Small intestine (tissue), 7 donors: Measurements from ENCODE around the gene ASB2. TPM values are rescaled to one million over a fixed set of nuclear protein-coding genes. Genes with fewer than 3 reads are reported as not detected.

ENCODE experiments used
- DNase-seq, 2 donors: peaks; one replicate each; pipeline versions ENCODE4 v3.0.0 to v3.0.0-alpha.2; 2013
- FAIRE-seq: peaks from 2 replicates; lab custom pipeline; 2012; peaks lifted over from hg19 to GRCh38; lab: Jason Lieb, UNC
- H3K27ac ChIP-seq, 3 donors: one replicate each; pipeline ENCODE4 v1.5.1; 2013; ENCODE audit warnings: low read length in 2 of 3, mild to moderate bottlenecking in 2 of 3, control low read depth in 1 of 3, inconsistent platforms in 1 of 3, low read depth in 1 of 3, moderate library complexity in 1 of 3
- H3K27me3 ChIP-seq, 3 donors: one replicate each; pipeline ENCODE4 v1.6.1; 2013; ENCODE audit warnings: low read length in 3 of 3, inconsistent platforms in 1 of 3; ENCODE audit not compliant: control insufficient read depth in 3 of 3, insufficient read depth in 3 of 3
- H3K36me3 ChIP-seq, 3 donors: one replicate each; pipeline ENCODE4 v1.6.1; 2013; ENCODE audit warnings: low read length in 3 of 3, inconsistent platforms in 1 of 3, low read depth in 1 of 3, mild to moderate bottlenecking in 1 of 3, moderate library complexity in 1 of 3; ENCODE audit not compliant: control insufficient read depth in 3 of 3, insufficient read depth in 2 of 3
- H3K4me1 ChIP-seq, 3 donors: one replicate each; pipeline ENCODE4 v1.6.1; 2013; ENCODE audit warnings: low read length in 2 of 3, inconsistent platforms in 1 of 3, low read depth in 1 of 3, mild to moderate bottlenecking in 1 of 3, moderate library complexity in 1 of 3; ENCODE audit not compliant: control insufficient read depth in 3 of 3, insufficient read depth in 2 of 3
- H3K4me3 ChIP-seq, 3 donors: one replicate each; pipeline ENCODE4 v1.5.1; 2013; ENCODE audit warnings: low read length in 3 of 3, control low read depth in 1 of 3, inconsistent platforms in 1 of 3, low read depth in 1 of 3, mild to moderate bottlenecking in 1 of 3, moderate library complexity in 1 of 3
- H3K9me3 ChIP-seq, 2 donors: one replicate each; pipeline ENCODE4 v1.6.1; 2013; ENCODE audit warnings: low read depth in 1 of 2, low read length in 1 of 2; ENCODE audit not compliant: control insufficient read depth in 2 of 2, insufficient read depth in 1 of 2
- WGBS, 3 donors: extraction: QIAGEN DNeasy Blood & Tissue Kit; methylation state at CpG; one replicate each; pipeline ENCODE4 v1.1.7; 2013; 5-methylcytosine and 5-hydroxymethylcytosine counted together
- polyA plus RNA-seq, 4 donors: library from polyadenylated mRNA; stranded (reverse) in 3 of 4; unstranded in 1 of 4; fragments of 200-250 nt in 3 of 4; fragments of 120-200 nt in 1 of 4; gene quantifications; one replicate each; pipeline versions ENCODE4 v1.2.1 to v1.2.3, GENCODE V29; 2013
- donor health status: healthy with polysubstance abuse.
- donor health status: control.
- donor health status: control.
- donor health status: Bipolar disorder and iron deficiency.
- donor health status: healthy.

ASB2 gene
- polyA plus RNA-seq, 4 donors: 1.3 to 5.6 (median 4.2) TPM

GRCh38 chr14:93941293-93941910 lies 35.0 kb downstream of the ASB2 start:
- Histone ChIP-seq H3K4me1 (peaks cover 0 to 35% (median 0%) of the 10 kb centered on the region in 3 donors), H3K27me3 (peaks cover 0 to 21% (median 0%) of the 10 kb centered on the region in 3 donors), H3K27ac (no peak overlapping the region), H3K4me3 (no peak overlapping the region), H3K36me3 (peaks cover 0 to 6% (median 0%) of the 10 kb centered on the region in 3 donors), H3K9me3 (no peaks in the 10 kb centered on the region)
- DNase-seq (no peak), FAIRE-seq (no peak)
- WGBS, 3 donors: 71 to 79% (median 77%) methylated on average over 16 of the region's 16 CpGs

- Histone ChIP-seq H3K36me3 (peaks cover 0 to 6% (median 0%) of the 10 kb centered on the region in 3 donors), H3K27me3 (peaks cover 0 to 23% (median 0%) of the 10 kb centered on the region in 3 donors), H3K9me3 (no peaks in the 10 kb centered on the region), H3K4me3 (no peak overlapping the region), H3K27ac (no peak overlapping the region), H3K4me1 (peaks cover 0 to 26% (median 0%) of the 10 kb centered on the region in 3 donors)
- WGBS, 3 donors: 71 to 87% (median 85%) methylated on average over 6 of the region's 6 CpGs
- FAIRE-seq: no peak
- no peak for DNase-seq
These were observed 35.9 kb downstream of the ASB2 start for GRCh38 chr14:93940437-93940836.

GRCh38 chr14:93939304-93940229 lies 36.8 kb downstream of the ASB2 start:
- H3K4me3 ChIP-seq: peak overlapping the region in 1 of 3 donors; percentile 35
- H3K36me3 ChIP-seq: peaks cover 0 to 6% (median 0%) of the 10 kb centered on the region in 3 donors
- WGBS, 3 donors: 9 to 12% (median 9%) methylated on average over 70 to 84 of the region's 84 CpGs
- no peak for FAIRE-seq
- peaks cover 0 to 17% (median 0%) of the 10 kb centered on the region in 3 donors for H3K4me1 ChIP-seq
- DNase-seq: peak; percentile 51 to 92
- peaks cover 0 to 24% (median 0%) of the 10 kb centered on the region in 3 donors for H3K27me3 ChIP-seq
- peak overlapping the region in 1 of 3 donors; percentile 48 for H3K27ac ChIP-seq
- no peaks in the 10 kb centered on the region for H3K9me3 ChIP-seq

GRCh38 chr14:93938751-93939303 lies 37.5 kb downstream of the ASB2 start:
- Histone ChIP-seq H3K4me3 (no peak overlapping the region), H3K36me3 (peaks cover 0 to 6% (median under 1%) of the 10 kb centered on the region in 3 donors), H3K4me1 (peaks cover 0 to 16% (median 0%) of the 10 kb centered on the region in 3 donors), H3K27ac (no peak overlapping the region), H3K9me3 (no peaks in the 10 kb centered on the region), H3K27me3 (peaks cover 0 to 24% (median 0%) of the 10 kb centered on the region in 3 donors)
- no peak for DNase-seq
- WGBS, 3 donors: 38 to 47% (median 39%) methylated on average over 46 of the region's 46 CpGs
- no peak for FAIRE-seq

- no peaks in the 10 kb centered on the region for H3K9me3 ChIP-seq
- peaks cover 0 to 5% (median 5%) of the 10 kb centered on the region in 3 donors for H3K36me3 ChIP-seq
- FAIRE-seq (no peak), DNase-seq (no peak)
- H3K27me3 ChIP-seq: peaks cover 0 to 24% (median 0%) of the 10 kb centered on the region in 3 donors
- peaks cover 0 to 11% (median 0%) of the 10 kb centered on the region in 3 donors for H3K4me1 ChIP-seq
- H3K27ac ChIP-seq: no peak overlapping the region
- H3K4me3 ChIP-seq: no peak overlapping the region
- WGBS, 3 donors: 48 to 84% (median 65%) methylated on average over 13 of the region's 13 CpGs
These were observed 38.9 kb downstream of the ASB2 start for GRCh38 chr14:93937519-93937918.

GRCh38 chr14:93936926-93937325 lies 39.4 kb downstream of the ASB2 start:
- Histone ChIP-seq H3K27ac (no peak overlapping the region), H3K27me3 (peaks cover 0 to 24% (median 0%) of the 10 kb centered on the region in 3 donors), H3K36me3 (peaks cover 0 to 5% (median 3%) of the 10 kb centered on the region in 3 donors), H3K4me1 (peaks cover 0 to 5% (median 0%) of the 10 kb centered on the region in 3 donors), H3K9me3 (no peaks in the 10 kb centered on the region), H3K4me3 (no peak overlapping the region)
- FAIRE-seq (no peak), DNase-seq (no peak)
- 78 to 92% (median 86%) methylated on average over 6 of the region's 6 CpGs for WGBS, 3 donors

DNA sequence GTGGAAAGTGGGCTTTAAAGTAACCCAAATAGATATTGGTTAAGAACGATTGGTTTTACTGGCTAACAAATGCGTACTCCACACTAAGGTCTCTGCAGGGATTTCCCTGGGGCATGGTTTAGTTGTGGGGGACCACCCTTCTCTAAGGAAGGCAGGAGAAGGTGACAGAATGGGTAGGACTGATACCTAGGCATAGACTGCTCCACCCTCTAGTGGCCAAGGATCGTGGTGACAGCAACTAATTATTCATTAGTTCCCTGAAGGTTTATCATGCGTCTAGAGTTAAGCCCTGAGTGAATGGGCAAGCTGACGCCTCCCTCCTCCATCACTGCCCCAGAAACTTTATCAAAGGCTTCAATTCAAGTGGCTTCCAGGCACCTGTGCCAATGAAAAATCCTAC lies 40.1 kb downstream of the ASB2 start:
- FAIRE-seq (no peak), DNase-seq (peak in 1 of 2 donors; percentile 23)
- Histone ChIP-seq H3K9me3 (no peaks in the 10 kb centered on the region), H3K36me3 (peaks cover 0 to 5% (median 3%) of the 10 kb centered on the region in 3 donors), H3K4me3 (no peak overlapping the region), H3K4me1 (no peaks in the 10 kb centered on the region), H3K27ac (no peak overlapping the region), H3K27me3 (peaks cover 0 to 24% (median 0%) of the 10 kb centered on the region in 3 donors)
- 23 to 43% (median 25%) methylated on average over 5 of the region's 5 CpGs for WGBS, 3 donors

DNA sequence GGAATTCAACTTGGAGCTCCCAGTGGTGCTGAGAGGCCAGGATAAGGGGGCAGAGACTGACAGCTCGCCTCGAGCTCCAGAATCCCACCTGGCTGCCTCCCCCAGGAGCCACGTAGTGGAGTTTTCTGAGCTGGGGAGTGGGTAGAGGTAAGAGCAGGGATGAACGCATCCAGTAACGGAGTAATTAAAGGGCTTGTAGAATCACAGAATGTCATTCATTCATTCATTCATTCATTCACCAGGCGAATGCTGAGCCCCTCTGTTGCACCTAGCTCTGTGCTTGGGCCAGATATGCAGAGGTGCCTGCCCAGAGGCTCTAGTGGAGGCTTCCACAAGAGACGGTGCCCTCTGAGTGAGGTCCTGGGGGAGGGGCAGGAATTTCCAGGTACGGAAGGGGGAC lies 41.2 kb downstream of the ASB2 start:
- FAIRE-seq: no peak
- DNase-seq: no peak
- H3K36me3 ChIP-seq: peaks cover 0 to 5% (median 3%) of the 10 kb centered on the region in 3 donors
- WGBS, 3 donors: 72 to 84% (median 73%) methylated on average over 8 of the region's 8 CpGs
- peaks cover 0 to 24% (median 0%) of the 10 kb centered on the region in 3 donors for H3K27me3 ChIP-seq
- H3K9me3 ChIP-seq: no peaks in the 10 kb centered on the region
- H3K4me1 ChIP-seq: no peaks in the 10 kb centered on the region
- H3K4me3 ChIP-seq: no peak overlapping the region
- H3K27ac ChIP-seq: no peak overlapping the region
